A549 (cell line): ENCODE data around the gene METAP2. TPM values are rescaled to one million over a fixed set of nuclear protein-coding genes. Genes with fewer than 3 reads are reported as not detected.
A peak's percentile ranks its signal among the peaks of the same experiment; 100 is the strongest.

ENCODE experiments used
- ATAC-seq, 2 experiments: fragments of 200-7000 bp in 1 of 2; fragments of >200 bp in 1 of 2; cut with Nextera tagmentation in 1 of 2; cut with Tn5 transposase in 1 of 2; 3 replicates each; pipeline versions ENCODE4 v1.8.0 to v1.9.1; 2018 to 2020; ENCODE audit warnings: mild to moderate bottlenecking in 1 of 2, moderate library complexity in 1 of 2
- CTCF ChIA-PET: fragments of 300-600 bp; sonication (Branson Sonifier 250); formaldehyde crosslinking; extraction: SDS; loops from one replicate; lab custom pipeline; 2021; ENCODE audit warnings: antibody characterized with exemption, inconsistent platforms; lab: Yijun Ruan, JAX
- POLR2A ChIA-PET: fragments of 350-600 bp; formaldehyde crosslinking; extraction: SDS; loops from one replicate; lab custom pipeline; 2021; ENCODE audit warnings: antibody characterized with exemption, inconsistent platforms; lab: Yijun Ruan, JAX
- DNase-seq, 2 experiments: peaks; one replicate each; pipeline versions ENCODE4 v3.0.0 to v3.0.0-alpha.2; 2011 to 2016; ENCODE audit warnings: low read depth in 1 of 2, low spot score in 1 of 2
- FAIRE-seq: peaks from 2 replicates; lab custom pipeline; 2011; peaks lifted over from hg19 to GRCh38; lab: Jason Lieb, UNC
- H3K27ac ChIP-seq, 2 experiments: fragments of >200 bp; sonication (Bioruptor Twin); formaldehyde crosslinking; 3 replicates each; pipeline ENCODE4 v1.5.1; 2016 to 2017
- H3K4me1 ChIP-seq: fragments of >200 bp; sonication (Bioruptor Twin); formaldehyde crosslinking; 3 replicates; pipeline ENCODE4 v1.6.1; 2016
- H3K4me2 ChIP-seq: fragments of >200 bp; sonication (Bioruptor Twin); formaldehyde crosslinking; 3 replicates; pipeline ENCODE4 v1.6.1; 2016
- H3K4me3 ChIP-seq: fragments of >200 bp; sonication (Bioruptor Twin); formaldehyde crosslinking; 3 replicates; pipeline ENCODE4 v1.5.1; 2016
- H3K9me3 ChIP-seq: fragments of >200 bp; sonication (Bioruptor Twin); formaldehyde crosslinking; 3 replicates; pipeline ENCODE4 v1.6.1; 2016
- CTCF ChIP-seq: fragments of >200 bp; sonication (Bioruptor Twin); formaldehyde crosslinking; IDR thresholded peaks from 3 replicates; pipeline ENCODE4 v1.5.1; 2016
- E2F6 ChIP-seq: IDR thresholded peaks from 2 replicates; pipeline ENCODE4 v1.6.1; 2012; ENCODE audit warnings: low read depth, borderline replicate concordance
- EHF ChIP-seq: fragments of 250-450 bp; sonication (Bioruptor Pico); IDR thresholded peaks from 2 replicates; pipeline ENCODE4 v1.5.0; 2020; ENCODE audit warnings: mild to moderate bottlenecking
- EHMT2 ChIP-seq: fragments of 200-600 bp; sonication (generic); IDR thresholded peaks from 2 replicates; pipeline ENCODE4 v1.6.1; 2016; ENCODE audit warnings: antibody characterized with exemption, low read depth, mild to moderate bottlenecking, moderate library complexity
- FOSB ChIP-seq: fragments of 250-450 bp; sonication (Bioruptor Pico); IDR thresholded peaks from 2 replicates; pipeline ENCODE4 v1.5.0; 2020; ENCODE audit warnings: mild to moderate bottlenecking, moderate library complexity
- FOXS1 ChIP-seq: fragments of 250-450 bp; sonication (Bioruptor Pico); IDR thresholded peaks from 2 replicates; pipeline ENCODE4 v1.5.0; 2020; ENCODE audit warnings: mild to moderate bottlenecking, moderate library complexity
- HOXA7 ChIP-seq: fragments of 250-450 bp; sonication (Bioruptor Pico); IDR thresholded peaks from 2 replicates; pipeline ENCODE4 v1.5.0; 2020; ENCODE audit warnings: mild to moderate bottlenecking, moderate library complexity
- HOXB13 ChIP-seq: fragments of 250-450 bp; sonication (Bioruptor Pico); IDR thresholded peaks from 2 replicates; pipeline ENCODE4 v1.5.0; 2020; ENCODE audit warnings: low read depth, mild to moderate bottlenecking, moderate library complexity
- KDM1A ChIP-seq: fragments of 200-600 bp; sonication (generic); IDR thresholded peaks from 2 replicates; pipeline ENCODE4 v1.6.1; 2016; ENCODE audit warnings: low read depth, mild to moderate bottlenecking
- KDM5A ChIP-seq: fragments of 200-600 bp; sonication (generic); IDR thresholded peaks from 2 replicates; pipeline ENCODE4 v1.6.1; 2016; ENCODE audit warnings: antibody characterized with exemption, mild to moderate bottlenecking
- MAFK ChIP-seq: fragments of 450-650 bp; IDR thresholded peaks from 2 replicates; pipeline ENCODE4 v1.6.1; 2014; ENCODE audit not compliant: partially characterized antibody
- MYC ChIP-seq: IDR thresholded peaks from 2 replicates; pipeline ENCODE4 v1.6.1; 2012; ENCODE audit warnings: mild to moderate bottlenecking, inconsistent platforms, low read length, improper control_type of control experiment, borderline replicate concordance
- NFE2L2 ChIP-seq: fragments of 150-350 bp; conservative IDR thresholded peaks from 2 replicates; pipeline ENCODE4 v1.6.1; 2014; ENCODE audit warnings: low read length
- NR3C1 ChIP-seq: fragments of >200 bp; sonication (Bioruptor Twin); formaldehyde crosslinking; IDR thresholded peaks from 3 replicates; pipeline ENCODE4 v1.6.1; 2017
- PHF8 ChIP-seq: fragments of 200-600 bp; sonication (generic); IDR thresholded peaks from 2 replicates; pipeline ENCODE4 v1.6.1; 2016; ENCODE audit warnings: low read depth, mild to moderate bottlenecking, antibody characterized with exemption, moderate library complexity, borderline replicate concordance
- POLR2A ChIP-seq: IDR thresholded peaks from 2 replicates; pipeline ENCODE4 v1.6.1; 2012; ENCODE audit warnings: mild to moderate bottlenecking, low read length
- RARB ChIP-seq: fragments of 250-450 bp; sonication (Bioruptor Pico); IDR thresholded peaks from 2 replicates; pipeline ENCODE4 v1.8.0; 2021; ENCODE audit warnings: mild to moderate bottlenecking, moderate library complexity
- SREBF2 ChIP-seq: fragments of 450-650 bp; IDR thresholded peaks from 2 replicates; pipeline ENCODE4 v1.6.1; 2014; ENCODE audit warnings: mild to moderate bottlenecking, moderate library complexity
- ZC3H11A ChIP-seq: fragments of 450-650 bp; IDR thresholded peaks from 2 replicates; pipeline ENCODE4 v1.6.1; 2014; ENCODE audit warnings: antibody characterized with exemption, mild to moderate bottlenecking
- WGBS: methylation state at CpG from one replicate; pipeline ENCODE4 v1.1.6; 2017; ENCODE audit errors: missing lambda C conversion rate; 5-methylcytosine and 5-hydroxymethylcytosine counted together
- polyA plus RNA-seq, 4 experiments: library from polyadenylated mRNA; depleted of rRNA in 3 of 4; stranded (reverse); fragments of >200 nt; fragmentation: RNase III in 1 of 4; extraction: RNeasy Plus Mini Kit Qiagen cat#74134 plus additional on column Dnase treatment in 1 of 4; gene quantifications; 2 replicates in 3 of 4; 3 replicates in 1 of 4; pipeline ENCODE4 v1.2.3, GENCODE V29; 2011 to 2017
- TF ChIP-seq, protein P1 (sequence below): IDR thresholded peaks from 2 replicates; pipeline ENCODE4 v1.6.1; 2012
- TF ChIP-seq, protein P2 (sequence below): fragments of 250-450 bp; sonication (Bioruptor Pico); IDR thresholded peaks from 2 replicates; pipeline ENCODE4 v1.5.0; 2020; ENCODE audit warnings: low read depth, mild to moderate bottlenecking, moderate library complexity

Gene METAP2
- polyA plus RNA-seq, 2 of the 4 experiments (the other 2 are of a cell fraction): 205 to 219 TPM

- no peak for ATAC-seq
- 89% methylated on average over 5 of the region's 5 CpGs for WGBS
- POLR2A ChIA-PET: no interaction called here
- Histone ChIP-seq H3K9me3 (no peaks in the 10 kb centered on the region), H3K4me1 (no peaks in the 10 kb centered on the region), H3K4me2 (no peak overlapping the region), H3K4me3 (no peak overlapping the region), H3K27ac (no peak overlapping the region)
- DNase-seq: no peak
- TF ChIP-seq KDM1A (no peak), NR3C1 (no peak), MYC (no peak), HOXB13 (CRISPR knock-in tag) (no peak), POLR2A (no peak), EHF (no peak), FOXS1 (CRISPR knock-in tag) (no peak), KDM5A (no peak), CTCF (no peak), EHMT2 (no peak), SREBF2 (no peak), HOXA7 (CRISPR knock-in tag) (no peak), FOSB (CRISPR knock-in tag) (no peak), ZC3H11A (no peak), E2F6 (no peak), NFE2L2 (no peak)
- TF ChIP-seq, protein P1, sequence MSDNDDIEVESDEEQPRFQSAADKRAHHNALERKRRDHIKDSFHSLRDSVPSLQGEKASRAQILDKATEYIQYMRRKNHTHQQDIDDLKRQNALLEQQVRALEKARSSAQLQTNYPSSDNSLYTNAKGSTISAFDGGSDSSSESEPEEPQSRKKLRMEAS: no peak
- TF ChIP-seq, protein P2, sequence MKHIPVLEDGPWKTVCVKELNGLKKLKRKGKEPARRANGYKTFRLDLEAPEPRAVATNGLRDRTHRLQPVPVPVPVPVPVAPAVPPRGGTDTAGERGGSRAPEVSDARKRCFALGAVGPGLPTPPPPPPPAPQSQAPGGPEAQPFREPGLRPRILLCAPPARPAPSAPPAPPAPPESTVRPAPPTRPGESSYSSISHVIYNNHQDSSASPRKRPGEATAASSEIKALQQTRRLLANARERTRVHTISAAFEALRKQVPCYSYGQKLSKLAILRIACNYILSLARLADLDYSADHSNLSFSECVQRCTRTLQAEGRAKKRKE (CRISPR knock-in tag): no peak
- FAIRE-seq: no peak
- CTCF ChIA-PET: interaction anchor here (0.5 to 1.6 kb wide), 7 partner anchors 9 to 1404 kb away, joined by 3 to 5 read pairs (median 3); partner anchors contain the start of gene USP44
Observed at GRCh38 chr12:95538656-95539055, 64.7 kb downstream of the METAP2 start.

- TF ChIP-seq CTCF (no peak), RARB (no peak), PHF8 (no peak), MAFK (peak; percentile 98), KDM5A (no peak)
- WGBS: 66% methylated on average over 7 of the region's 7 CpGs
- H3K4me3 ChIP-seq: no peak overlapping the region
- CTCF ChIA-PET: interaction anchor here (0.6 to 1.4 kb wide), 2 partner anchors 8 to 24 kb away, joined by 3 to 5 read pairs; no protein-coding TSS in a partner anchor
- FAIRE-seq: no peak
- H3K9me3 ChIP-seq: no peaks in the 10 kb centered on the region
- H3K4me2 ChIP-seq: no peak overlapping the region
- no peak for DNase-seq
- POLR2A ChIA-PET: no interaction called here
- no peak overlapping the region for H3K27ac ChIP-seq
- H3K4me1 ChIP-seq: no peaks in the 10 kb centered on the region
- ATAC-seq: no peak
Observed at GRCh38 chr12:95541436-95541835, 67.5 kb downstream of the METAP2 start.
